GDM1 (cell line): ENCODE measurements around the gene AUTS2.

Experiments used
- DNase-seq: peaks from one replicate; lab custom pipeline; 2025; lab: John Stamatoyannopoulos, UW

Gene AUTS2

GRCh38 chr7:70069977-70070376 lies 471.7 kb downstream of the AUTS2 start:
- no peak for DNase-seq

- no peak for DNase-seq
Observed at GRCh38 chr7:70071766-70072165, 473.5 kb downstream of the AUTS2 start.

GRCh38 chr7:70072220-70072619 lies 473.9 kb downstream of the AUTS2 start:
- DNase-seq = no peak

GRCh38 chr7:70076325-70076724 lies 478.1 kb downstream of the AUTS2 start:
- DNase-seq = no peak

- DNase-seq = no peak
Observed at GRCh38 chr7:70082099-70082611, 483.9 kb downstream of the AUTS2 start.

GRCh38 chr7:70091362-70091761 lies 493.1 kb downstream of the AUTS2 start:
- no peak for DNase-seq

- no peak for DNase-seq
Observed at GRCh38 chr7:70092314-70093204, 494.3 kb downstream of the AUTS2 start.

- DNase-seq = no peak
Observed at GRCh38 chr7:70093205-70093904, 495.1 kb downstream of the AUTS2 start.

GRCh38 chr7:70094831-70095230 lies 496.6 kb downstream of the AUTS2 start:
- DNase-seq = no peak

- DNase-seq = no peak
Observed at GRCh38 chr7:70097645-70098044, 499.4 kb downstream of the AUTS2 start.

- no peak for DNase-seq
Observed at GRCh38 chr7:70098133-70098561, 499.9 kb downstream of the AUTS2 start.

- DNase-seq = no peak
Observed at GRCh38 chr7:70098905-70099672, 500.8 kb downstream of the AUTS2 start.

- DNase-seq = no peak
Observed at GRCh38 chr7:70104243-70104642, 506.0 kb downstream of the AUTS2 start.

GRCh38 chr7:70113078-70113477 lies 514.8 kb downstream of the AUTS2 start:
- DNase-seq = no peak

GRCh38 chr7:70113536-70113935 lies 515.3 kb downstream of the AUTS2 start:
- no peak for DNase-seq

GRCh38 chr7:70114806-70115205 lies 516.5 kb downstream of the AUTS2 start:
- no peak for DNase-seq

- no peak for DNase-seq
Observed at GRCh38 chr7:70116244-70116643, 518.0 kb downstream of the AUTS2 start.

GRCh38 chr7:70116867-70117266 lies 518.6 kb downstream of the AUTS2 start:
- DNase-seq = no peak

GRCh38 chr7:70120851-70121250 lies 522.6 kb downstream of the AUTS2 start:
- no peak for DNase-seq

- peak; percentile 5 for DNase-seq
Observed at GRCh38 chr7:70131817-70132216, 533.5 kb downstream of the AUTS2 start.

GRCh38 chr7:70132226-70132851 lies 534.1 kb downstream of the AUTS2 start:
- no peak for DNase-seq
